Measurements from ENCODE around the gene GYPC.

Gene GYPC

GRCh38 chr2:126744640-126745039 lies 88.7 kb downstream of the GYPC start:
- no peaks in the 10 kb centered on the region for H3K9me3 ChIP-seq (ENCODE audit: control insufficient read depth, low read length)
- H3K36me3 ChIP-seq (ENCODE audit: control insufficient read depth, insufficient read depth, low read length): no peaks in the 10 kb centered on the region
- H3K9ac ChIP-seq: no peak overlapping the region
- H3K27me3 ChIP-seq (ENCODE audit: control insufficient read depth, insufficient read depth, low read length): no peaks in the 10 kb centered on the region
- H3K4me1 ChIP-seq: no peaks in the 10 kb centered on the region
- no peak overlapping the region for H2AFZ ChIP-seq
- H3K27ac ChIP-seq: no peak overlapping the region
- no peak overlapping the region for H3K4me3 ChIP-seq (ENCODE audit: low read depth, low read length)
- no peak overlapping the region for H3K4me2 ChIP-seq (ENCODE audit: low read length)
- TF ChIP-seq CTCF (IDR thresholded peaks at IDR 0.05): no peak
- no peaks in the 10 kb centered on the region for H3K79me2 ChIP-seq

Data from parathyroid adenoma (tissue), 2 donors.